Measurements from ENCODE around the gene NUDT3.

- no peak for TF ChIP-seq TAF1 (IDR thresholded peaks at IDR 0.05; ENCODE audit: low read depth, low read length)
- no peak for TF ChIP-seq POLR2AphosphoS5 (IDR thresholded peaks at IDR 0.05; ENCODE audit: low read depth, low read length)
- TF ChIP-seq POLR2A (IDR thresholded peaks at IDR 0.05; ENCODE audit: low read depth, low read length) = no peak
- no peak for TF ChIP-seq SPI1 (IDR thresholded peaks at IDR 0.05; ENCODE audit: low read depth, low read length)
- TF ChIP-seq POU2F2 (IDR thresholded peaks at IDR 0.05; ENCODE audit: low read depth, low read length) = no peak
Observed at GRCh38 chr6:34349211-34349610, 43.3 kb downstream of the NUDT3 start.
